ENCODE results near the gene CMC1. TPM values are rescaled to one million over a fixed set of nuclear protein-coding genes. Genes with fewer than 3 reads are reported as not detected.

The CMC1 gene
- total RNA-seq, 1 experiment from 2014 or later = 16.5 TPM

DNA sequence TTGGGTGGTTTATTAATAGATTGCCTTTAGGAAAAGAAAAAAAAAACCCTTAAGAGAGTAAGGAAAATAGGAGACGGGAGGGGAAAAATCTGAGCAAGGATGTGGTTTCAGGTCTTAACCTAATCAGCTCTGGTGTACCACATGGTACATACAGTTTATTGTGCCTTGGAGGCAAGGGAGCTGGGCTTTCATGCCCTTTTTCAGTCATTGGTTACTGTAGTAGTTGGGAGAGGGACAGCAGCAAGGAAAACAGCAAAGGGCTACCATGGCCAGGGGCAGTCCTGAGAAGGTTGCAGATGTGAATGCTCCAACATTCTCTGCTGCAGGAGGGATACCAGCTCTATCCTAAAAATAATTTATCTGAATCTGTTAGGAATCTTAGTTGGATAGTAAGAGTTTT is 5.9 kb downstream of the CMC1 start:
- Histone ChIP-seq H4K8ac (replicated peaks; ENCODE audit: insufficient read length, low read depth, low read length) (no peak overlapping the region), H4K91ac (ENCODE audit: insufficient read length, low read depth, low read length) (no peak overlapping the region), H3K56ac (ENCODE audit: insufficient read length, low read depth, low read length) (no peak overlapping the region), H2BK20ac (ENCODE audit: low read depth, low read length, poor library complexity, severe bottlenecking) (no peak overlapping the region), H2AFZ (ENCODE audit: low read length) (no peak overlapping the region), H3K18ac (ENCODE audit: insufficient read length, low read depth, low read length) (no peak overlapping the region), H3K79me1 (ENCODE audit: insufficient read depth, low read depth, low read length, poor library complexity, severe bottlenecking) (no peaks in the 10 kb centered on the region), H3T11ph (ENCODE audit: low read length) (no peak overlapping the region), H3K27me3 (ENCODE audit: insufficient read depth, low read length) (no peaks in the 10 kb centered on the region), H3K23me2 (ENCODE audit: insufficient read length, low read depth, low read length, poor library complexity, severe bottlenecking) (peaks cover under 1% of the 10 kb centered on the region), H3K9ac (ENCODE audit: extremely low read depth, insufficient read length, low read length) (no peak overlapping the region), H3K79me2 (ENCODE audit: insufficient read depth, low read length) (peaks cover 11% of the 10 kb centered on the region; the same call in 1 of the 2 replicates), H2BK15ac (ENCODE audit: low read depth, low read length) (no peak overlapping the region), H3K4me2 (ENCODE audit: insufficient read depth, insufficient read length, low read length) (no peak overlapping the region), H3K14ac (ENCODE audit: insufficient read depth, low read length) (no peak overlapping the region), H2BK120ac (ENCODE audit: low read depth, low read length, poor library complexity, severe bottlenecking) (no peak overlapping the region), H3K23ac (ENCODE audit: insufficient read length, low read depth, low read length) (no peak overlapping the region), H2BK12ac (ENCODE audit: insufficient read length, low read depth, low read length) (no peak overlapping the region), H3K4me1 (ENCODE audit: insufficient read depth, low read length) (peaks cover 6% of the 10 kb centered on the region; the same call in 1 of the 2 replicates), H3K4ac (ENCODE audit: low read depth, low read length) (no peak overlapping the region), H3K9me3 (ENCODE audit: control insufficient read depth, low read depth, low read length) (no peaks in the 10 kb centered on the region), H2BK5ac (ENCODE audit: insufficient read length, low read length) (no peak overlapping the region), H2AK5ac (ENCODE audit: insufficient read length, low read length) (no peak overlapping the region), H3K27ac (ENCODE audit: insufficient read length, low read depth, low read length) (no peak overlapping the region), H4K20me1 (ENCODE audit: control insufficient read depth, insufficient read depth, insufficient read length) (no peaks in the 10 kb centered on the region), H4K5ac (ENCODE audit: insufficient read length, low read depth, low read length) (no peak overlapping the region)
- no CpG with 5 or more reads among the region's 1 CpG for WGBS (ENCODE audit: extremely low coverage, insufficient read length, low lambda C conversion rate)
- Mint-ChIP-seq H3K36me3 (ENCODE audit: insufficient read depth in 1 of 3, low read depth in 3 of 3) (peaks cover 0 to 4% (median 2%) of the 10 kb centered on the region in 3 experiments; a peak in 5 of 7 replicates), H3K27me3 (ENCODE audit: low read depth) (no peaks in the 10 kb centered on the region), H3K4me1 (peaks cover 57 to 58% of the 10 kb centered on the region in 2 experiments), H3K27ac (peak overlapping the region in 1 of 3 experiments; percentile 81; a peak in 3 of 7 replicates), H3K4me3 (no peak overlapping the region), H3K9me3 (no peaks in the 10 kb centered on the region; a peak in 1 of 5 replicates)
- TF ChIP-seq, protein P1, sequence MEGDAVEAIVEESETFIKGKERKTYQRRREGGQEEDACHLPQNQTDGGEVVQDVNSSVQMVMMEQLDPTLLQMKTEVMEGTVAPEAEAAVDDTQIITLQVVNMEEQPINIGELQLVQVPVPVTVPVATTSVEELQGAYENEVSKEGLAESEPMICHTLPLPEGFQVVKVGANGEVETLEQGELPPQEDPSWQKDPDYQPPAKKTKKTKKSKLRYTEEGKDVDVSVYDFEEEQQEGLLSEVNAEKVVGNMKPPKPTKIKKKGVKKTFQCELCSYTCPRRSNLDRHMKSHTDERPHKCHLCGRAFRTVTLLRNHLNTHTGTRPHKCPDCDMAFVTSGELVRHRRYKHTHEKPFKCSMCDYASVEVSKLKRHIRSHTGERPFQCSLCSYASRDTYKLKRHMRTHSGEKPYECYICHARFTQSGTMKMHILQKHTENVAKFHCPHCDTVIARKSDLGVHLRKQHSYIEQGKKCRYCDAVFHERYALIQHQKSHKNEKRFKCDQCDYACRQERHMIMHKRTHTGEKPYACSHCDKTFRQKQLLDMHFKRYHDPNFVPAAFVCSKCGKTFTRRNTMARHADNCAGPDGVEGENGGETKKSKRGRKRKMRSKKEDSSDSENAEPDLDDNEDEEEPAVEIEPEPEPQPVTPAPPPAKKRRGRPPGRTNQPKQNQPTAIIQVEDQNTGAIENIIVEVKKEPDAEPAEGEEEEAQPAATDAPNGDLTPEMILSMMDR (conservative IDR thresholded peaks at IDR 0.05) = no peak
- no peak for DNase-seq

All from H9 (cell line).